ENCODE data around the gene KMT2B.

GRCh38 chr19:35787227-35787799, 69.5 kb downstream of the KMT2B start:
- TF ChIP-seq CTCF (conservative IDR thresholded peaks at IDR 0.05; ENCODE audit: low read depth in 2 of 2): no peak
- TF ChIP-seq EZH2 (IDR thresholded peaks at IDR 0.05; ENCODE audit: low read depth, unreplicated experiment): no peak
- TF ChIP-seq POLR2AphosphoS5 (IDR thresholded peaks at IDR 0.05; ENCODE audit: low read depth): no peak
- no peak for TF ChIP-seq REST (IDR thresholded peaks at IDR 0.05; ENCODE audit: unreplicated experiment)
- no peak for TF ChIP-seq EZH2phosphoT487 (IDR thresholded peaks at IDR 0.05; ENCODE audit: unreplicated experiment)
- no peak for TF ChIP-seq ZNF114 (CRISPR knock-in tag; IDR thresholded peaks at IDR 0.05)
- TF ChIP-seq JUNB (IDR thresholded peaks at IDR 0.05; ENCODE audit: unreplicated experiment): no peak
- no peak for TF ChIP-seq ZNF331 (CRISPR knock-in tag; IDR thresholded peaks at IDR 0.05; ENCODE audit: low read depth)
- no peak for TF ChIP-seq ZNF462 (CRISPR knock-in tag; IDR thresholded peaks at IDR 0.05)
- TF ChIP-seq CREB1 (CRISPR knock-in tag; IDR thresholded peaks at IDR 0.05; ENCODE audit: low read depth): no peak
